Bone marrow (tissue), 2 donors: ENCODE measurements around the gene HOXC11.

Source experiments
- DNase-seq, 2 donors: peaks; one replicate each; lab custom pipeline; 2025; lab: John Stamatoyannopoulos, UW

HOXC11 gene

DNA sequence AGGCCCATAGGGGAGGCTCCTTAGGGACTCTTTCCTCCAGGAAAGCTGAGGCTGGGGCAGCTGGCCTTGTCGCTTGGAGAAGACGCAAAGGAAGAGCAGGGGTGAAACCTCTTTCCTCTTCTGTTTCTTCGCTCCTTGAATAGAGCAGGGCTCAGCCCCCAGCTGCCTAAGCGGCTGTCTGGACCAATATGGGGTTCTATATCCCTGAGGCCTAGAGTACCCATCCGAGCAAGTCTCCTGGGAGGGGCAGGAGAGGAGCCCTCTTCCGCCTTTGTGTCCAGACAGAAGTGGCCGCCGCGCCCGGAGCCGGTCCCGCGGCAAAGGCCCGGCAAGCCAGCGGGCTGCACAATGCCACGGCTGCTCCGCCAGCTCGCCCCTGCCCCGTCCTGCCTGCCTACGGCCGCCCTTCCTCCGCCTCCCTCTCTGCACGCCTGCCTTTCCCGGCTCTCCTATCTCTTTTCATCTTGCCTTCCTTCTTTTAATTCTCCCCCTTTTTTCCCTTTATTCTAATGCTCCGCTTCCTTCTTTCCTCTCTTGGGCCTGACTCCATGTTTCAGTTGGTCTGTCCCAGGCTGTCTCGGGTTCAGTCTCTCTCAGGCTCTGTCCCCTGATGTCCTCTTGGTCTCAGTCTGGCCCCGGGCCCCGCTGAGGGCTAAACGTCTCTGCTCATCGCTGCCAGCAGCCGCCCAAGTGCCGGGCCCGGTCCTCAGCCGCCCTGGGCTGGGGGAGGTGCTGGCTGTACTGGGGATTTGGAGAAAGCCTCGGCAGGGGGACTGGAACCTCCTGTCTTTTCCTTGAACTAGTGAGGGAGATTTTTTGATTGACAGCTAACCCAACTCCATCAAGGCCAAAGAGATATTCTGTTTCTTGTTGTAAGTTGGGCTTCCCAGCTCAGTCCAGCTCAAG, 24.5 kb downstream of the HOXC11 start:
- DNase-seq = no peak

GRCh38 chr12:53998110-53998899, 25.4 kb downstream of the HOXC11 start:
- no peak for DNase-seq

GRCh38 chr12:53998900-53999236, 25.9 kb downstream of the HOXC11 start:
- no peak for DNase-seq

DNA sequence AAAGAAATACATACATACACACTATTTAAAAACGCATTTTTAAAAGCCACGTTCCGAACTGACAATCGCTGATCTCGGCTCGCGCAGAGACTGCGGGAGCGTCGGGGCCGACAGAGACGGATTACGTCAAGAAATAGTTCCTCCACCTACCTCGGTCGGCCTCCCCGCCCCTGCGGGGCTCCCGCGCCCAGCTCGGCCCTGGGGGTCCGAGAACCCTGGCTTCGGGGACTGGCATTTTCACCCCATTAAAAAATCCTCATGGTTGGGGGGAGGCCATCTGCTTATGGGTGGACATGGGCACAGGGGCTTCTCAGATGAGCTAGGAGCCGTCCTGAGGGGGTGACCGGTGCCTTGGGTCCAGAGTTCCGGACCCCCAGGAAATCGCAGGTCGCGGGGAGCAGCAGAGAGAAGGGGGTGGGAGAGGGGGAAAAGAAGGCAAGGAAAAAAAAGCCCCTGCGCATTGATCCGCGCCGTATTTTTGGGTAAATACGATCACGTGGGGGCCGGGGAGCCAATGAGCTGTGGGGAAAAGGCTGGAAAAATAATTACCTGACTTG, 26.7 kb downstream of the HOXC11 start:
- no peak for DNase-seq

GRCh38 chr12:54000116-54001114, 27.5 kb downstream of the HOXC11 start, which contains the start of gene HOXC9:
Gene HOXC9 (plus strand): TSS chr12:54000161. CDS start chr12:54000189, 28 bp downstream.
- DNase-seq = no peak

DNA sequence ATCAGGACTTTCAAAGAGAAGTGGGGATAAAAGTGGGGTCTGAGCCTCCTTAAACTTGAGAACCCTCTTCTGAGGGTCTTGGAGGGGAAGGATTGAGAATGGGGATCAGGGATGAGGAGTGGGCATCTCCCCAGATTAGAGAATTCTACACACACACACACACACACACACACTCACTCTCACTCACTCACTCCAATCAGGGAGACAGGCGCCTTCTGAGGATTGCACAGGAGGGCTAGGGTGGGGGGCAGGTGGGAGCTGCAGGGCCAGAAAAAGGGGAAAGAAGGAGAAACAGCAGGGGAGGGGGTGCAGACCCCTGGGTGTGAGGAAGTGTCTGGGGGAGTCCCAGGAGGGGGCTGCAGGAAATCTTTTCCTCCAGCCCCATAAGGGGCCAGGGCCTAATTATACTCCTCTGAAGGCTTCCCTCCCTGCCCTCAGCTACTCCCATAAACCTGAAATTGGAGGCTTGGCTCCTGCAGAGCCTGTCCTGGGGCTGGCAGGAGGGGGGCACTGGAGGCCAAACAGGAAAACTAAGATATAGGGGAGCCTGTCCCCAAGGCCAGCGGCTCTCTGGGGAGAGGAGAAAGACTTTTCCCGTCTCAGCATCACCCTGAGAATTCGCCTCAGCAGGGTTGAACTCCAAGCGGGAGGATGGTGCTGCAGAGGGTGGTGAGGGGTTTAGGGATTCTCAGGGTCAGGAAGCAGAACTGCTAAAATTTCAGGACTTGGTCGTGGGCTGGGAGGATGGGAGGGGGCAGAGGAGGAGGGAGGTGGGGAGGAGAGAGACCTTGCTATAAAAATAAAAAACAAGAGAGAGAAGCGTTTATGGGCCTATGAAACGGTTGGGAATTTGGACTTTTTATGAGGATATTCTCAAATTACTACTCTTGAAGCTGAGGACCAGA, 28.6 kb downstream of the HOXC11 start:
- DNase-seq = no peak

DNA sequence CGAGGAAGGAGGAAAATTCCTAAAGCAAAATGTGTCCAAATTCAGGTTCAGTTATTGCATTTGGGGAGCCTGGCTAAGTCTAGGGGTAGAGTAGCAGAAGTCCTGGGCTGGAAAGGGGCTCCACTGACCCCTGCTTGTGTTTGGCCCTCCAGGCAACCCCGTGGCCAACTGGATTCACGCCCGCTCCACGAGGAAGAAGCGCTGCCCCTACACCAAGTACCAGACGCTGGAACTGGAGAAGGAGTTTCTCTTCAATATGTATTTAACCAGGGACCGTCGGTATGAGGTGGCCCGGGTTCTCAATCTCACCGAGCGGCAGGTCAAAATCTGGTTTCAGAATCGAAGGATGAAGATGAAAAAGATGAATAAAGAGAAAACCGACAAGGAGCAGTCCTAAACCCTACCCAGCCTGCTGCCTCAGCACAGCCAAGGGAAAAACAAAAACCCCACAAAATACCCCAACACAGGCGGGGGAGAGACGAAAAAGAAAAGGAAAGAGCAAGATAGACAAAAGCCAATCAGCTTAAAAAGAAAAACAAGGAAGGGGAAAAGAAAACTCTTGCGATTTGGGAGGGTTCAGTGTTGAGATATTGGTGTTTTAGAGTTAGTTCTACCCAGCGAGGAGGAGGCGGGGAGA, 29.5 kb downstream of the HOXC11 start:
- DNase-seq = no peak

GRCh38 chr12:54002915-54003389, 30.0 kb downstream of the HOXC11 start:
- no peak for DNase-seq

DNA sequence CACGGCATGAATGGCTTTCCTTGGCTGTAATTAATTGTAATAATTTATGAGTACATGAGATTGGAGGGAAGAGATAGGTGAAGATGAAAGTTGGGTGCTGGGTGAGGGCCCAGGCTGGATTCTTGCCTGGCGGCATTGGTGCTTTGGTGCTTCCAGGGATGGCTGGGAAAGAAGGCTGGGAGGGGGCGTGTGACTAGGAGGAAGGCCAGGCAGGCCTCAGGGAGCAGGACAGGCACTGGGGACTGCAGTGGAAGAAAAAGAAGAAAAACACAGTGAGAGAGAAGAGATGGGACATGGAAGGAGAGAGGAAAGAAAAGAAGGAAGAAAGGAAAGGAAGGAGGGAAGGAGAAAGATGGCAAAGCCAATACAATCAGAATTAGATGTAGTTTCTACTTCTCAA, 30.7 kb downstream of the HOXC11 start:
- no peak for DNase-seq

- no peak for DNase-seq
Measured at GRCh38 chr12:54004063-54004840, 31.3 kb downstream of the HOXC11 start.

GRCh38 chr12:54004841-54005530, 32.1 kb downstream of the HOXC11 start:
- DNase-seq = no peak

DNA sequence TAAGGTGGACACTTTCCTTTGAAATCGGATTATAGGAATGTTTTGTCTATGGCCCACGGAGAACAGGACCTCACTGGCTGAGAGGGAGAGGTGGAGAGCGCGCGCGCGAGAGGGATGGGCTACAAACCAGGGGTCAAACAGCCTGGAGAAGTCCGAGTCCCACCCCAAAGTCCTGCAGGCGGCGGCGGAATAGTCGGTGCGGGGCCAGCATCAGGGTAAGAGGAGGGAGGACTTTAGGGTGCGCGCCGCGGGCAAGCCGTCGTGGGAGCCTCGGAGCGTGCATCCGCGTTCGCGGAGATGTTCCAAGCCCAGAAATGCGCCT, 32.6 kb downstream of the HOXC11 start:
- no peak for DNase-seq

DNA sequence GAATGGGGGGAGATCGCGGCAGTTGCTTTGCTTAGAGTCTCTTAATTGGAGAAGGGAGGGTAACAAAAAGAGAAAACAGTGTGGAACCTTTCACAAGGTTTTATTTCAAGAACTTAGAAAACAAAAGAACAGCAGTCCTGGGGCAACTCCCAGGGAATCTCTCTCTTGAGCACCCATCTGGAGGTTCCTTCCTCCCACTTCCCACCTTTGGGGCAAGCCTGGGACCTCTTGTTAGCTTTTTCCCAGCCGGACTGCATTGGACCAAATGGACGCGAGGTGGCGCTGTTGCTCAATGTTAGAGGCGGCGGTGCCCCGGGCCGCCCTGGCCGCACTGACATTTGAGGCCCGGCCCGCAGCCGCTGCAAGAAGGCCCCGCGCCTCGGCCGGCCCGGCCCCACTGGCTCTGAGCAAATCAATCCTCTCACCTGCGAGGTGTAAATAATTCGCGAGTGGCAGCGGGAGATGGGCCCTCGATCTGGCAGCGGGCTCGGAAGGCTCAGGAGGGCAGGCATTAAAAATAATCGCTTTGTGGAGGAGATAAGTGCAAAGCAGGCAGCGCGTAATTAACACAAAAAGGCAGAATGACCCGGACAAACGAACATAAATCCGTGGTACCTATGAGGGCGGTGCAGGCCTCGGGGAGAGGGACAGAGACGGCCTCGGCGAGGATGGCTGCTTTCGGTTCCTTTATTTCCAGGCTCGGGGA, 33.1 kb downstream of the HOXC11 start:
- peak; percentile 64 to 68 for DNase-seq

GRCh38 chr12:54006559-54007220, 33.8 kb downstream of the HOXC11 start:
- no peak for DNase-seq

DNA sequence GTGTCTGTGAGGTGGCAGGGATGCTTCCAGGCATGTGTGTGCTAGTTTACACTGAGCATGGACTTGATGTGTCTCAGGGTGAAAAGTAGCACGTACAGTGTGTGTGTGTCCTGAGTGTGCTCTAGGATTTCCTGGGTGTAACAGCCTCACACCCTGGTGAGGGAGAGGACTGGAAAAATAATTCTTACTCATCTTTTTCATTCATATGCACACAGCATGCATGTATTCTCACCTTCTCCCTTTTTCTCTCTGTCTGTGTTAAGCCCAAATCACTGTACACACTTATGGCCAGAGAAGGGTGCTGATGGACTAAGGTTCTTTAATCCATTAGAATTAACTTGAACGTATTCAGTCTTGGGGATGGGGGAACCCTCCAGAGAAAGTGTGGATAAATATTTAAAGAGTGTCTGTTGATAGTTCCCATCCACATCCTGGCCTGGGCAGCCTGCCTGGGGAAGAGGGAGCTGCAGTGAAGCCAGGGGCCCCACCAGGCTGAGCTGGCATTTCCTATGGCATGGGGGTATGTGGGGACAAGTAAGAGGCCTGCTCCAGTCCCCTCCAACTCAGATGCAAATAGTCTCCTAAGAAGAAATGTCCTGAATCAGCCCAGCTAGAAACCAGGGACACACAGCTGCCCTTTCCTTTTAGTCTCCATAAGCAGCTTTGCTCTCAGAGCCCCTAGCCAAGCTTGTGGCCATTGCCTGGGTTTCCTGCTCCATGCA, 34.8 kb downstream of the HOXC11 start:
- no peak for DNase-seq

DNA sequence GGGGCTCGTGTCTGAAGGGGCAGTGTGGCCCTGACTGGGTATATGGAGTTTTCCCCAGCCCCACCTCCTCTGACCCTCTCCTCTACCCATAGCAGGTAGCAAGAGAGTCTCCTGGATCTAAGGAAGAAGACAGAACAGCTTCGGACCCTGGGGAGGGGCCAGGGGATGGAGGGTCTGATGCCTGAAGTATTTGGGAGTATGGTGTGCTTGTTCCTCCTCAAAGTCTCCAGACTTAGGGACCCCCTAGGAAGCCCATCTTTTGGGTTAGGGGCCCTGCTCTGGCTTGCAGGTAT, 35.3 kb downstream of the HOXC11 start:
- DNase-seq = no peak
